ENCODE data around the gene CPT1A.

The CPT1A gene

DNA sequence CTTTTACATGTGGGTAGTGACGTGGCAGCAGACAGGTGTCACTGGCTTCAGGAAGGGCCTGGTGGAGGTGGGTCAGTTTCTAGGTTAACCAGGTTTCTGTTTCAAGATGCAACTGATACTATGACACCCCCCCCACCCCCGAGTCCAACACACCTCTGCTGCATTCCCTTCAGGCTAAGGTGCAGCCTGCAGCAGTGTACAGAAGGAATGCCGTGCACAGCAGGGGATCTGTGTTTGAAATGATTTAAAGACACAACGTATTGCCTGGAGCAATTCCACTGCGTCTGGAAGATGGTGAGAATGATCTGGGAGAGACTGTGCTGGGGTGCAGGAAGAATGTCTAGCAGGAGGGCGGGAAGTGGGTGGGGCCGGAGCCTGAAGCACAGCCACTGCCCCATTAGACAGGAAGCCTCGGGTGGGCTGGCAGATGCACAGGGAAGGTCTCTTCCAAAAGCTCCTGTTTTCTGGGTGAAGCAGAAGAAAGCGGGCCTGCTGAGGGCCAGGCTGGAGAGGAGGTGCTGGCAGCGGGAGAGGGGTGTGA is 78.5 kb downstream of the CPT1A start:
- in situ Hi-C loops (cut with MboI; ENCODE audit: low sequenced_read_pairs): no loop called here

DNA sequence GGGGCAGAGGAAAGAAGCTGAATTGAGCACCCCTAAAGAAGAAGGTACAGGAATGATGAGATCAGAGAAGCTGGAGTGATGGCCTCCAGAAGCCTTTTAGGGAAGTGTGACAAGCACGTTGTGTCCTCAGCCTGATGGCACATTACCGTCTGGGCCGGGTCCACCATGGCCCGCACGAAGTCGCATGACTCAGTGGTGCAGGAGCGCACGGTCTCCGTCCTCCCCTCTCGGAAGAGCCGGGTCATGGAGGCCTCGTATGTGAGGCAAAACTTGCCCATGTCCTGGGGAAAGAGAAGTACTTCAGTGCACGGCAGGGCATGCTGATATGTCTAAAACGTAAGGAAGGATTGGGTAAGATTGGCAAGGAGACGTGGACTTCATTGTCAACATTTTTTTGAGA is 79.2 kb downstream of the CPT1A start:
- in situ Hi-C loops (cut with MboI; ENCODE audit: low sequenced_read_pairs): no loop called here

GRCh38 chr11:68761801-68762200 is 79.9 kb downstream of the CPT1A start:
- in situ Hi-C loops (cut with MboI; ENCODE audit: low sequenced_read_pairs): no loop called here

- in situ Hi-C loops (cut with MboI; ENCODE audit: low sequenced_read_pairs): no loop called here
Measured at GRCh38 chr11:68759991-68760390, 81.7 kb downstream of the CPT1A start.

- in situ Hi-C loops (cut with MboI; ENCODE audit: low sequenced_read_pairs): no loop called here
Measured at GRCh38 chr11:68757711-68758110, 84.0 kb downstream of the CPT1A start.

GRCh38 chr11:68756171-68756766 is 85.4 kb downstream of the CPT1A start:
- in situ Hi-C loops (cut with MboI; ENCODE audit: low sequenced_read_pairs): no loop called here

DNA sequence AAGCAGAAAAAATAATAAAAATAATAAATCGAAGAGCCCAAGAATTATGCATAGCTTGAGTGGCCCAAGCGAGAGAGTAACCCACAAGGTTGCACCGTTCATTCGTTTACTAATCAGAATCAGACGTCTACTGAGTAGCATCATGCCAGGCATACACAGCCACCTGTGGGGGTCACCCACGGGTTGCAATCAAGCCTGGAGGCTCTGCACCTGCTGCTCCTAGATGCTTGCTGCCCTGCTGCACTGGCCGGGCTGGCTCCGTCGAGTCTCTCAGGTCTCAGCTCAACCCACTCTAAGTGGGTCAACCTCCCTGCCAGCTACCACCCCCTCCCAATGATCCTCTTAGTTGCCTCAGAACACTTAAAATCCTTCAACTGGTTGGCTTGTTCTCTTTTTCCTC is 88.4 kb downstream of the CPT1A start:
- in situ Hi-C loops (cut with MboI; ENCODE audit: low sequenced_read_pairs): no loop called here

GRCh38 chr11:68751331-68751856 is 90.3 kb downstream of the CPT1A start, which contains the start of gene TESMIN:
TSS of gene TESMIN (minus strand) at chr11:68751520. CDS start at chr11:68750660, 860 bp downstream.
- in situ Hi-C loops (cut with MboI; ENCODE audit: low sequenced_read_pairs): no loop called here

DNA sequence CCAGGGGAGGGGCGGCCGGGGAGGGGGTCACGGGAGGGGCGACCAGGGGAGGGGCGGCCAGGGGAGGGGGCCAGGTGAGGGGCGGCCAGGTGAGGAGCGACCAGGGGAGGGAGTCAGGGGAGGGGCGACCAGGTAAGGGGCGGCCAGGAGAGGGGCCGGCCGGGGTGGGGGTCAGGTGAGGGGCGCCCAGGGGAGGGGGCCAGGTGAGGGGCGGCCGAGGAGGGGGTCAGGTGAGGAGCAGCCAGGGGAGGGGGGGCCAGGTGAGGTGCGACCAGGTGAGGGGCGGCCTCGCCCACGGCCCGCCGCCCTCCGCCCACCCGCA is 90.8 kb downstream of the CPT1A start:
- in situ Hi-C loops (cut with MboI; ENCODE audit: low sequenced_read_pairs): no loop called here

DNA sequence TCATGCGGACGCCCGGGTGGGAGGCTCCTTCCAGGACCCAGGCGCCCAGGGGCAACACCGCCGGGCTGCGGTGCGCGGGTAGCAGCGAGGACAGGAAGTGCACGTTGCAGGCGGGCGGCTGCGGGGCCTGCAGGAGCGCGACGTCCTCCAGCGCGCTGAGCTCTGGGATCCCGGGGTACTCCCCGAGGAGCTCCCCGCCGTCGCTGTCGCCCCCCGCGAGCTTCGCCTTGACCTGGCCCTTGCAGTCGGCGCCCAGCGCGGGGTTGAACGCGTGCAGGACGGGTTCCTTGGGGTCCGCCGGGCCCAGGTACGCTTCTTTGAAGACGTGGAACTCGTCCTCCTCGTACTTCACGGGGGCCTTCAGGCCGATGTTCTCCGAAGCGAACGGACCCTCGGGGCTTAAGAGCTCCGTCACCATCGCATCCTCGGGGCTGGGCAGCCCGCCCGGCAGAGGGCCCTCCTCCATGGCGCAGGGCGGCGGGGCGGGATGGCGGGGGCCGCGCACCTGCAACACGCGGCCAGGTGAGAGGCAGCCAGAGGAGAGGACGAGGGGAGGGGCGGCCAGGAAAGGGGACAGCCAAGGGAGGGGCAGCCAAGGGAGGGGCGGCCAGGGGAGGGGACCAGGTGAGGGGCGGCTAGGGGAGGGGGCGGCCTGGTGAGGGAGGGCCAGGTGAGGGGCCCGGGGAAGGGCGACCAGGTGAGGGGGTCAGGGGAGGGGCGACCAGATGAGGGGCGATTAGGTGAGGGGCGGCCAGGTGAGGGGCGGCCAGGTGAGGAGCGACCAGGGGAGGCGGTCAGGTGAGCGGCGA is 91.3 kb downstream of the CPT1A start:
- in situ Hi-C loops (cut with MboI; ENCODE audit: low sequenced_read_pairs): no loop called here

DNA sequence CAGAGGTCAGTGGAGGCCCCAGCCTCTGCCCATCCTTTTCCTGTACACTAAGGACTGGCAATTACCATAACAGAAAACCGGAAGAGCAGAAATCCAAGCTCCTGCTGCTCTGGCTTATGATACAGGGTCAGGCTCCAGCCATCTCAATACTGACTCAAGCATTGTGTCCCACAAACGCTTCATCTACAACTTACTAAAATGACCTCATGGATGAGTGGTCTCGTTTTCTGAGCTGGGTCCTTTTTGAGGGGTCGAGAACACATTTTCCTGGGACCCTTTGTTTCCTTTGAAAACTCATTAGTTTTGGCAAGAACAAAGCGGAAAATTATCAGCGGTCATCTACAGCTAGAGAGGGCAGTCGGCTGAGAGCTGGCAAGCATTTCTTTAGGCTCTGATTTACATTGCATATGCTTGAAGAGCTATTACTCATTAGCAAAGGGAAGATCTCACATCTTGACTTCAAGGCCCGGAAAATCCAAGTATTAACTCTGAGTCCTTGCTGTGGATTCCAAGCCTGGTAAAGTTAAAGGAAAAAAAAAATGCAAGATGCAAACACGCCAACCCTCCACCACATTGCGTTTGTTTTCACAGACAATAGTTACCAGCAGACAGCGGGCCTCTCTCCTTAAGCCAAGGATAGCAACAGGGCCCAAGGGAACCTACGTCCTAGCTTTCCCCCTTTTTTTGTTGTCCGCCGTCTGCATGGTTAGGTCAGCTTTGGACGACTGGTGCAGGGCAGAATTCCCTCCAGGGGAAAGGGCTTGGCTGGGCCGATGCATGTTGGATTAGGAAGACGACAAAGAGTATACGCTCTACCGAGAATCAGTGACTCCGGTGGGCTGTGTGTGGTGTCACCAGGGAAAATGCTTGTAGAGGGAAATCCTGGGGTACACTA is 92.2 kb downstream of the CPT1A start:
- in situ Hi-C loops (cut with MboI; ENCODE audit: low sequenced_read_pairs): no loop called here

GRCh38 chr11:68748061-68748460 is 93.7 kb downstream of the CPT1A start:
- in situ Hi-C loops (cut with MboI; ENCODE audit: low sequenced_read_pairs): no loop called here

GRCh38 chr11:68743539-68743938 is 98.2 kb downstream of the CPT1A start:
- in situ Hi-C loops (cut with MboI; ENCODE audit: low sequenced_read_pairs): no loop called here

DNA sequence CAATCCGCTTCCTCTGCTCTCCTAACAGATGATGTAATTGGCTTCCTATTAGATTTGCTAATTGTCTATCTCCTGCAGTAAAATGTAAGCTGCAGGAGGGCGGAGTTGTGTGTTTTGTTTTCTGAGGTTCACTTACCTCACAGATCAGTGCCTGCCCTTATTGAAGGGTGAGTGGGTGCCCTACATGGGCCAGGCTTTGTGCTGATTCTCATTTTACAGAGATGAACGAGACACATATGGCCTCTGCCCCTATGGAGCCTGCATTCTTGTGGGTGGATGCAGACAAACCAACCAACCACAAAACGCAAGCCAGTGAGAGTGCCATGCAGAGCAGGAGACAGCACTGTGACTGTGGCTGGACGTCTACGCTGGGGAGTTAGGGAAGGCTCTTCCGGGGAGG is 100.3 kb downstream of the CPT1A start:
- in situ Hi-C loops (cut with MboI; ENCODE audit: low sequenced_read_pairs): no loop called here

GRCh38 chr11:68735646-68736045 is 106.1 kb downstream of the CPT1A start:
- in situ Hi-C loops (cut with MboI; ENCODE audit: low sequenced_read_pairs): no loop called here

- in situ Hi-C loops (cut with MboI; ENCODE audit: low sequenced_read_pairs): no loop called here
Measured at GRCh38 chr11:68735125-68735524, 106.6 kb downstream of the CPT1A start.

DNA sequence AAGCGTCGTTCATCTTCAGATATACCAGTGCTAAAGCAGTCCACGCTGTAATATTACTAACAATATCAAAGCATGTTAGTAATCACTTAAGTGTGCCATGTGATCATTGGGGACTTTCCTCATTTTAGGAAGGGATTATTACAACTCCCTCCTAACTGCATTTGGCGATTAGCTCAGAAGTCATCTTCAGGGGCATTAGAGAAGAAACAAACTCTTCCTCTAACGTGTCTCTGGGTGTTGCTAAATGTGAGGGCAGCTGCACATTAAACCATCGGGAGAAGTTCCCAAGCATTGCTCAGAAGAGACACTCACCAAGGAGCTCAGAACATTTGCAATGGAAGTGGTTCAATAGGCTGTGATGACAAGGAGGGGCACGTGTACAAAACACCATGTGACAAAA is 107.6 kb downstream of the CPT1A start:
- in situ Hi-C loops (cut with MboI; ENCODE audit: low sequenced_read_pairs): no loop called here

- in situ Hi-C loops (cut with MboI; ENCODE audit: low sequenced_read_pairs): no loop called here
Measured at GRCh38 chr11:68727783-68728182, 113.9 kb downstream of the CPT1A start.

GRCh38 chr11:68724293-68724692 is 117.4 kb downstream of the CPT1A start:
- in situ Hi-C loops (cut with MboI; ENCODE audit: low sequenced_read_pairs): no loop called here

- in situ Hi-C loops (cut with MboI; ENCODE audit: low sequenced_read_pairs): no loop called here
Measured at GRCh38 chr11:68722143-68722542, 119.6 kb downstream of the CPT1A start.

GRCh38 chr11:68721075-68721474 is 120.6 kb downstream of the CPT1A start:
- in situ Hi-C loops (cut with MboI; ENCODE audit: low sequenced_read_pairs): no loop called here

Measured in HL-60/S4 treated with retinoic acid at 250 ng/mL for 4 days and 3 days (cell line).